ENCODE results near the gene LDLRAD4.

The LDLRAD4 gene

DNA sequence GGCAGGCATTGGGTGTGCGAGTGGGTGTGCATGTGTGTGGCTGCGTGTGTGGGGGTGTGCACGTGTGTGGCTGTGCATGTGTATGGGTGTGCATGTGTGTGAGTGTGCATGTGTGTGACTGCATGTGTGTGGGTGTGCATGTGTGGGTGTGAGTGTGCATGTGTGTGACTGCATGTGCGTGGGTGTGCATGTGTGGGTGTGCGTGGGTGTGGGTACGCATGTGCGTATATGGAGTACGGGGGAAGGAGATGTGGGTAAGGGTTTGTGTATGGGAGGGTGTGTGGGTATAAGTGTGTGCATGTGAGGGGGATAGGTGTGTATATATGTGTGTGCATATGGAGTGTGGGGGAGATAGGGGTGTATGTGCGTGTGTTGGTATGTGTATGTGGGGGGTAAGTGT, 371.4 kb downstream of the LDLRAD4 start:
- no peak for DNase-seq (ENCODE audit: low spot score)
- TF ChIP-seq CTCF (IDR thresholded peaks at IDR 0.05; ENCODE audit: borderline replicate concordance, control extremely low read depth, extremely low read depth, insufficient read depth, missing control alignments): no peak
- in situ Hi-C loops (cut with MboI; ENCODE audit: low sequenced_read_pairs, unreplicated experiment): no loop called here

- in situ Hi-C loops (cut with MboI; ENCODE audit: low sequenced_read_pairs, unreplicated experiment): no loop called here
- DNase-seq (ENCODE audit: low spot score): no peak
- no peak for TF ChIP-seq CTCF (IDR thresholded peaks at IDR 0.05; ENCODE audit: borderline replicate concordance, control extremely low read depth, extremely low read depth, insufficient read depth, missing control alignments)
Observed at GRCh38 chr18:13592246-13592645, 373.7 kb downstream of the LDLRAD4 start.

GRCh38 chr18:13594551-13594950, 376.0 kb downstream of the LDLRAD4 start:
- no peak for TF ChIP-seq CTCF (IDR thresholded peaks at IDR 0.05; ENCODE audit: borderline replicate concordance, control extremely low read depth, extremely low read depth, insufficient read depth, missing control alignments)
- in situ Hi-C loops (cut with MboI; ENCODE audit: low sequenced_read_pairs, unreplicated experiment): no loop called here
- DNase-seq (ENCODE audit: low spot score): no peak

DNA sequence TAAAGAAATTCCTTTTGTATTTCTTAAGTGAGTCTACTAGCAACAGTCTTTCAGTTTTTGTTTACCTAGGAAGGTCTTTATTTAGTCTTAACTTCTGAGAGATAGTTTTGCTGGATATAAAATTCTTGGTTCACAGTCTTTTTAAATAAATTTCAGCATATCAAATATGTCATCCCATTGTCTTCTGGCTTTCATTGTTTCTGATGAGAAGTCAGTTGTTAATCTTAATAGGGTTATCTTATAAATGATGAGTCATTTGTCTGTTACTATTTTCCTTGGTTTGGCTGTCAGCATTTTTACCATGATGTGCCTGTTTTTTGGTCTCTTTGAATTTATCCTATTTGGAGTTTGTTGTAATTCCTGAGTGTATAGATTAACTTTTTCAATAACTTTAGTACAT, 378.5 kb downstream of the LDLRAD4 start:
- in situ Hi-C loops (cut with MboI; ENCODE audit: low sequenced_read_pairs, unreplicated experiment): no loop called here
- no peak for DNase-seq (ENCODE audit: low spot score)
- TF ChIP-seq CTCF (IDR thresholded peaks at IDR 0.05; ENCODE audit: borderline replicate concordance, control extremely low read depth, extremely low read depth, insufficient read depth, missing control alignments): no peak

DNA sequence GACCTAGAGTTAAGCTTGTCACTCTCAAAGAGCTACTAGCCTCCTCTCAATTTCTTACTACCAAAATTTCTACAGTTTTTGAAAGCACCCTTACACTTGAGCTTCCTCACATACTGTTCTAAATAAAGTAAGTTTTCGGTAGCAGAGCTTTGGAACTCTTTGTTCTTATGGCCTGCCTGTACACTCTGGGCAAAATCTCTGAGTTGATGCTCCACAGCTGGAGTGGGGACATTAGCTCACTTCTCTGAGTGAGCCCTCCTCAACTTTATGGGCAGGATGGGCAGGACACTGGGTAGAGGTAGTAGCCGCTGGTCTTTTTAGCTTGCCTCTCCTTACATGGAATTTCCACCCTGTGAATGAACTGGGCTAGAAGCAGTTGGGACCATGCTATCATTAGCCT, 380.0 kb downstream of the LDLRAD4 start:
- in situ Hi-C loops (cut with MboI; ENCODE audit: low sequenced_read_pairs, unreplicated experiment): no loop called here
- no peak for TF ChIP-seq CTCF (IDR thresholded peaks at IDR 0.05; ENCODE audit: borderline replicate concordance, control extremely low read depth, extremely low read depth, insufficient read depth, missing control alignments)
- DNase-seq (ENCODE audit: low spot score): no peak

GRCh38 chr18:13599031-13599430, 380.5 kb downstream of the LDLRAD4 start:
- in situ Hi-C loops (cut with MboI; ENCODE audit: low sequenced_read_pairs, unreplicated experiment): no loop called here
- DNase-seq (ENCODE audit: low spot score): no peak
- TF ChIP-seq CTCF (IDR thresholded peaks at IDR 0.05; ENCODE audit: borderline replicate concordance, control extremely low read depth, extremely low read depth, insufficient read depth, missing control alignments): no peak

Data from GM13976 (cell line).